ENCODE data around the gene SYTL2.
"Not testable (repeated sequence)": the region's sequence is repeated elsewhere in the genome, so short reads cannot be mapped to it uniquely, and the experiment has no call there.

SYTL2 gene

GRCh38 chr11:85795712-85796487 is 15.0 kb downstream of the SYTL2 start:
- DNase-seq, result no peak

GRCh38 chr11:85791409-85791990 is 19.4 kb downstream of the SYTL2 start:
- DNase-seq, result no peak

- no peak for DNase-seq
Observed at GRCh38 chr11:85787809-85788760, 22.9 kb downstream of the SYTL2 start.

DNA sequence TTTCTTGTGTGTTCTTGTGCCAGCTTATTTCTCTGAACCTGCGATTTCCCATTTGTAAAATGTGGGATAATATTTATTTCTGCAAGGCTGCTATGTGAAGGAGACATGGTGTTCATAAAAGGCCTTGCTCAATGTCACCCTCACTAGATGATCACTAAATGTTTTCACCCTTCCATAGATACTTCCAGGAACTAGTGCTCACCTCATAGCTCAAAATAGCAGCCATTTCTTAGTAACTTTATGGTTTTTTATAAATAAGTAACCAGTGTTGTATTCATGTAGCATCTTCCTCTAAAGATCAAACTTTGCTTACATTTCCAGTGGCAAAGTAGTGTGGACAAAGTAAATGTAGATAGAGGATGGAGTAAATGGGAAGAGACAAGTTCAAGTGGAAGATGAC is 23.8 kb downstream of the SYTL2 start:
- DNase-seq, result no peak

DNA sequence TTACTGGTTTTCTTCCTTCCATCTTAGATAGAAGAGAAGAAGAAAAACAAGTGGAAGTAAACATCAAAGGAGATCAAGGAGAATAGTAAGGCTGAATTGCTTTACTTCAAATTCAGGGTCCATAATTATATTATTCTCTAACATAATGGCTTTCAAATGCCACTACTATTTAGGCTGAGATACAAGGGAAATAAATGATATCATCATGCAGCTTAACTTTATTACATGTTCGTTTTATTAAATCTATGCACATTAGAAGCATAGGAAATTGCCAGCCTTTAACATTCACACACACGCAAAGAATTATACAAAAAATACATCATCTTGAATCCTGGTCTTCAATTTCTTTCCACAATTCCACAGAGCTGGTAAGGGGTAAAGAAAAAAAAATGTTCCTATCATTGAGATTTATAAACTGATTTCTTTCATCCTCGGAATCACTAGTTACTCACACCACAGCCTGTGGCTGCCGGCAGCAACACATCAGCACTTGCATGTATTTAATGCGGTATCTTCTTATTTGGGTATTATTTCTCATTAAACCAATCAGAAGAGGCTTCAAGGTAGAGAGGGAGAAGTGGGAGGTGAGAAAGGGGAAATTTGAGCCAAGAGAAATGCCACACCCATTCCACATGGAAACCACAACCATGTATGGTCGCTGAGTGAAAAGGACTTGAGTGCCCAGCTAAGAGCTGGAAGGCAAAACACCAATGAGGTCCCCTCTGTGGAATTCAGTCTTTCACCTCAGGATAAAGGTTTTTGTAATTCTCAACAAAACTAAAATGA is 26.3 kb downstream of the SYTL2 start:
- DNase-seq, result no peak

- DNase-seq, result no peak
Observed at GRCh38 chr11:85783758-85784157, 27.2 kb downstream of the SYTL2 start.

DNA sequence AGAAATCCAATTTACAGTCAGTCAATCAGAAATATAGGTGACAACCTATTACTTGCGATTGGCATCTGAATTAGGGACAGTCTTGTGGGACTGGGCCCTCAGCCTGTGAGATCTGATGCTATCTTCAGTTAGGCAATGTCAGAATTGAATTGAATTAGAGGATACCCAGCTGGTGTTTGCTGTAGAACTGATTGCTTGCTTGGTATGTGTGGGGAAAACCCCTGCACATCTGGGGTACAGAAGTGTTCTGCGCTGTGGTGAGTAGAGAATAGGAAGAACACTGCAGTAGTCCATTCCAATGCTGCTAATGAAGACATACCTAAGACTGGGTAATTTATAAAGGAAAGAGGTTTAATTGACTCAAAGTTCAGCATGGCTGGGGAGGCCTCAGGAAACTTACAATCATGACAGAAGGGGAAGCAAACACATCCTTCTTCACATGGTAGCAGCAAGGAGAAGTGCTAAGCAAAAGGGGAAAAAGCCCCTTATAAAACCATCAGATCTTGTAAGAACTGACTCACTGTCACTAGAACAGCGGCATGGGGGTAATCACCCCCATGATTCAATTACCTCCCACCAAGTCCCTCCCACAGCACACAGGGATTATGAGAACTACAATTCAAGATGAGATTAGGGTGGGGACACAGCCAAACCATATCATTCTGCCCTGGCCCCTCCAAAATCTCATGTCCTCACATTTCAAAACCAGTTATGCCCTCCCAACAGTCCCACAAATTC is 30.0 kb downstream of the SYTL2 start:
- not testable (repeated sequence) for DNase-seq

- DNase-seq, result no peak
Observed at GRCh38 chr11:85779956-85780640, 30.8 kb downstream of the SYTL2 start.

- not testable (repeated sequence) for DNase-seq
Observed at GRCh38 chr11:85777603-85777972, 33.4 kb downstream of the SYTL2 start.

DNA sequence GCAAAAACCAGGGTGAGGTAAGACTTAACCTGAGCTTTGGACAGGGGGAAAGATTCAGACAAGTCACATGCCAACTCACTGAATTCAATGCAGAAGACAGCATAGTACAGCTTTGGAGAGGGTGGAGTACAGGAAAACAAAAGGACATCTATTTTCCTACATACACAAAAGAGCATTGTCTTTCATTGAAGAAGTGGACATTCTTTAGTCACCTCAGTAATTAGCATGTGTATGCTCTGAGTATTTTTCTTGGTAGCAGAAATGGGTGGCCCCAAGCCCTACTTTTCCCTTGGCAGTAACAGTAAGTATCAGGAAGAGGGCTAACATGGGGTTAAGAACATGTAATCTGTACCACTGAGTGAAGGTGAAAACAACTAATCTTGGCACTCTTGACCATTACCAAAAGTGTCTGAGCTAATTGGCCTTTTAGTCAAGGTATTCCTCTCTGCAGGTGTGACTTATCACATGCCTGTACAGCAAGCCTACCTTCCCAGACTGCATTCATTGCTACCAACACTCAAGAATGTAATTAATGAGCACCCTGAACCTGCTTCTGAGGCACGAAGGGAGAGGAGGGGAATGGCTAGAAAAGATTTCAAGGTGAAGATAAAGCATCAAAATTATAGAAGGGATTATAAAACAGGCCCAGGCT is 33.9 kb downstream of the SYTL2 start:
- DNase-seq, result peak in 8 of 58 donors; percentile 1 to 65 (median 10)

GRCh38 chr11:85774256-85775101 is 36.5 kb downstream of the SYTL2 start:
- DNase-seq, result no peak

DNA sequence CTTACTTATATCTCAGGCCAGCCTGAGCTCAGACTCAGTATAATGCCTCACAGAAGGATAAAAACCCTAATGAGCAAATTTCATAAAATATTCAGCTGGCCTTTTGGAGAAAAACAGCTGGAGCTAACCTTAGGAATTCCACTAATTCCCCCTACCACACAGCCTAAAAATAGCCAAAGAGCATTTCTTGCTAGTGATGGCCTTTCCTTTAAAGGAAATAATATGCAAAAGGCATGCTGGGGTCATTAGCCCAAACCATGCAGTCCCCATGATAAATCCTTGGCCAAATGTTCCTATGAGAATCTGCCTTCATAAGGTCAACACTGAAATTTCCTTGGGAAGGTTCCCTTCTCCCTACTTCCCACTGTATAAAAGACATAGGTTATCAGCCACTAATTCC is 38.2 kb downstream of the SYTL2 start:
- no peak for DNase-seq

- no peak for DNase-seq
Observed at GRCh38 chr11:85771568-85771967, 39.4 kb downstream of the SYTL2 start.

- DNase-seq, result no peak
Observed at GRCh38 chr11:85769771-85770170, 41.2 kb downstream of the SYTL2 start.

- DNase-seq, result no peak
Observed at GRCh38 chr11:85768473-85769146, 42.3 kb downstream of the SYTL2 start.

DNA sequence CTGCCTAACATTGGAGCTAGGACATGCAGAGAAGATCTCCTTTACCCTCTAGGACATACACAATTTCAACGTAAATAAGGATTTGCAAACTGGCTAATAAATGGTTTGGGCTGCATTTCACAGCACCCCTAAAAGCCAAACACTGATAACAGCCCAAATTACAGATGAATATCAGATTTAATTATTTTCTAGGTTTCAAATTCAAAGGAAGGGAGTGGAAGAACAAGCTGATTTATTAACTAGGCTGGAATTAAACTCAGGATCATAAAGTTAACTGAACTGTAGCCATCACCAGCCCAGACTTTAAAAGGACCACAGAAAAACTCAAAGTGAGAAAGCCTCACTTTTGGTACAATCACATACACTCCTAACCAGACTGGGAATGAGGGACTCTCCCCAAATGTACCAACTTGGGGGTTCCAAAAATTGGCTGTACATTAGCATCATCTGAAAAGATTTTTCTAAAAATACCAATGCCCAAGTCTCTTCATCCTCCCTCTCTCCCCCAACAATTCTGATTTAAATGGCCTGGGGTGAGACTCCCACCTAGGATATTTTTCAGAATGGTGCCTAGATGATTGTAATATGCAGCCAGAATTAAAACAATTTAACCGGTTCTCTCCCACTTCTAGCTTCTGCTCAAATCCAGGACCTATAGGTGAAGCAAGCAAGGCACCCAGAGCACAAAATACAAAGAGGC is 43.5 kb downstream of the SYTL2 start:
- DNase-seq, result no peak

- DNase-seq, result no peak
Observed at GRCh38 chr11:85766721-85767161, 44.2 kb downstream of the SYTL2 start.

All from anterior cingulate cortex (tissue), 58 donors.